IPS-15b (cell line): ENCODE data around the gene RTP5.
"Not testable (repeated sequence)": the region's sequence is repeated elsewhere in the genome, so short reads cannot be mapped to it uniquely, and the experiment has no call there.

Experiments used
- H3K27me3 ChIP-seq: one replicate; pipeline ENCODE4 v1.6.1; 2013; ENCODE audit warnings: low read length; ENCODE audit not compliant: control insufficient read depth, insufficient read depth
- H3K36me3 ChIP-seq: one replicate; pipeline ENCODE4 v1.6.1; 2013; ENCODE audit warnings: low read length; ENCODE audit not compliant: control insufficient read depth, insufficient read depth
- H3K4me1 ChIP-seq: one replicate; pipeline ENCODE4 v1.6.1; 2013; ENCODE audit warnings: mild to moderate bottlenecking, low read length; ENCODE audit not compliant: control insufficient read depth, insufficient read depth
- H3K4me3 ChIP-seq: one replicate; pipeline ENCODE4 v1.5.1; 2013; ENCODE audit warnings: low read depth, low read length
- H3K9ac ChIP-seq: one replicate; pipeline ENCODE4 v1.6.1; 2013; ENCODE audit warnings: low read depth, mild to moderate bottlenecking, low read length
- H3K9me3 ChIP-seq: one replicate; pipeline ENCODE4 v1.6.1; 2013; ENCODE audit warnings: mild to moderate bottlenecking, low read length; ENCODE audit not compliant: control insufficient read depth, insufficient read depth

The RTP5 gene

GRCh38 chr2:241922411-241922810 lies 52.9 kb downstream of the RTP5 start:
- H3K4me1 ChIP-seq: no peaks in the 10 kb centered on the region

GRCh38 chr2:241922816-241923601 lies 53.5 kb downstream of the RTP5 start:
- H3K4me1 ChIP-seq, H3K36me3 ChIP-seq, H3K9ac ChIP-seq, H3K4me3 ChIP-seq, H3K27me3 ChIP-seq, H3K9me3 ChIP-seq: not testable (repeated sequence)

More at GRCh38 chr2:241922411-241922810, 52.9 kb downstream of the RTP5 start:
- Histone ChIP-seq H3K9me3 (no peaks in the 10 kb centered on the region), H3K4me3 (no peak overlapping the region), H3K9ac (no peak overlapping the region), H3K36me3 (no peaks in the 10 kb centered on the region), H3K27me3 (no peaks in the 10 kb centered on the region)
